ENCODE measurements around the gene TTLL11.

The TTLL11 gene

DNA sequence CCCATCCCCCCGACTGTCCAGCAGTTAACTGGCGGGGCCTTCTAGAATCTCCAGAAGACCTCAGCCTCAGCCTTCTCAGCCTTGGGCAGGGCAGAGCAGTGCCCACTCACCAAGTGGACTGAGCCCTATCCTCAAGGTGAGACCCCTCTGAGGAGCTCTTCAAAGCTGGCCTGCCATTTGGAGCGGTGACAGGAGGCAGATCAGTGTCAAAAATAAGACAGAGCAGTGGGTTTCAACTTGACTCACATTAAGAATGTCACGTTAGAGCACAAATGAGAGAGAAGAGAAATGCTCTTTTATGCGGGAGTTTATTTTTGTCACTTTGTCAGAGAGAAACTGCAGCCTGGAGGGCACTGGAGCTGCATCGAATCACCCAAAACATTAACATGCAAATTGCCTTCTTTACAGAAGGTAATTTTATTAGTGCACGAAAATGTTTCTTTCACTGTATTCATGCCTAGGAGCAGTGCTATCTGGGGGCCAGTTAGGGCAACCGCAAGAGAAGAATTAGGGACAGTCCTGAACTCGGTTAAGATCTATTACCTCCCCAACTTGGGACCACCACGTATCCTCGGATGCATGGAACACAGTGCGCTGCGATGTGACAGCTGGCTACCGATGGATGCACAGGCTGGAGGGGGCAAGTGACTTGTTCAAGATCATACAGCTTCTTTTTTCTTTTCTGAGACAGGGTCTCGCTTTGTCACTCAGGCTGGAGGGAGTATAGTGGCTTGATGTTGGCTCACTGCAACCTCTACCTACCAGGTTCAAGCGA is 253.2 kb downstream of the TTLL11 start:
- H3K4me1 ChIP-seq (ENCODE audit: control insufficient read depth, insufficient read depth, low read length), result no peaks in the 10 kb centered on the region

DNA sequence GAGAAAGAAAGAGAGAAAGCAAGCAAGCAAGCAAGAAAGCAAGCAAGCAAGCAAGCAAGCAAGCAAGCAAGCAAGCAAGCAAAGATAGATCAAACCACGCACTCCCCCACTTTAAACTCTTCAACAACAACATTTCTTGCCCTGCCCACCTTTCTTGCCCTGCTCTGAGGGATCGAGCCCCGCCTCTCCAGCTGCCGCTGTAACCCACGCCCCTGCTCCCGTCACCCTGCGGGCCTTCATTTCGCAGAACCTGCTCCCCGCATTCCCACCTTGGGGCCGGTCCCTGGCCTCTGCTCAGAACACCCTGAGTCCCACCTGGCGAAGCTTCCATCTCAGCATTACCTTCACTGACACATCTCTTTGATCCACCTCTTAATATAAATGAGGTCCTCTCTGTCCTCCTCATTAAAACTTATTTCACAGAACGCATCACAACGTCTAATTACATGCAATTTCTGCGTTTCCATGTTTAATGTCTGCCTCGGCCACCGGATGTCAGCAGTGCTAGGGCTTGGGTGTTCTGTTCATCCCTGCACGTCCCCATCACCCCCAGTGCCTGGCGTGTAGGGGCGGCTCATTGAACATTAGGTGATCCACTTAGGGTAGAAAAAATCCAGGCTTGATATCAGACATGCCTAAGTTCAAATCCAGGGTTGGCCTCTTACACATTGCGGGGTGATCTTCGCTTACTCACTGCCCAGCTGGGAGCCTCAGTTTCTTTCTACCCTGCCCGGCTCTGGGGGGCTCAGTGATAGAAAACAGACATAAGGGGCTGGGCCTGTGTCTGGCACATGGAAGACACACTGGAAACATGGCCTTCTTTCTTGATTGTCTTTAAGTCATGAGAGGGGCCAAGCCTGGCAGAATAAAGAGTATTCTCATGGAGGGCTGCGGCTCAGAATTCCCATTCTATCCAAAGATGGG is 254.1 kb downstream of the TTLL11 start:
- Histone ChIP-seq H3K9me3 (ENCODE audit: control insufficient read depth in 2 of 2, low read length in 2 of 2) (no peaks in the 10 kb centered on the region), H3K4me3 (ENCODE audit: low read length in 2 of 2) (no peak overlapping the region)

More for the DNA sequence above, 253.2 kb downstream of the TTLL11 start:
- no peaks in the 10 kb centered on the region for H3K9me3 ChIP-seq (ENCODE audit: control insufficient read depth in 2 of 2, low read length in 2 of 2)
- H3K9ac ChIP-seq (ENCODE audit: low read length in 2 of 2), result no peak overlapping the region
- no peak overlapping the region for H3K27ac ChIP-seq (ENCODE audit: low read length)
- no peaks in the 10 kb centered on the region for H3K27me3 ChIP-seq (ENCODE audit: control insufficient read depth in 1 of 2, insufficient read depth in 2 of 2, low read length in 2 of 2)
- H3K4me3 ChIP-seq (ENCODE audit: low read length in 2 of 2), result no peak overlapping the region
- peaks cover 0 to 7% of the 10 kb centered on the region in 2 donors for H3K36me3 ChIP-seq (ENCODE audit: control insufficient read depth in 2 of 2, insufficient read depth in 2 of 2, low read length in 2 of 2)

DNA sequence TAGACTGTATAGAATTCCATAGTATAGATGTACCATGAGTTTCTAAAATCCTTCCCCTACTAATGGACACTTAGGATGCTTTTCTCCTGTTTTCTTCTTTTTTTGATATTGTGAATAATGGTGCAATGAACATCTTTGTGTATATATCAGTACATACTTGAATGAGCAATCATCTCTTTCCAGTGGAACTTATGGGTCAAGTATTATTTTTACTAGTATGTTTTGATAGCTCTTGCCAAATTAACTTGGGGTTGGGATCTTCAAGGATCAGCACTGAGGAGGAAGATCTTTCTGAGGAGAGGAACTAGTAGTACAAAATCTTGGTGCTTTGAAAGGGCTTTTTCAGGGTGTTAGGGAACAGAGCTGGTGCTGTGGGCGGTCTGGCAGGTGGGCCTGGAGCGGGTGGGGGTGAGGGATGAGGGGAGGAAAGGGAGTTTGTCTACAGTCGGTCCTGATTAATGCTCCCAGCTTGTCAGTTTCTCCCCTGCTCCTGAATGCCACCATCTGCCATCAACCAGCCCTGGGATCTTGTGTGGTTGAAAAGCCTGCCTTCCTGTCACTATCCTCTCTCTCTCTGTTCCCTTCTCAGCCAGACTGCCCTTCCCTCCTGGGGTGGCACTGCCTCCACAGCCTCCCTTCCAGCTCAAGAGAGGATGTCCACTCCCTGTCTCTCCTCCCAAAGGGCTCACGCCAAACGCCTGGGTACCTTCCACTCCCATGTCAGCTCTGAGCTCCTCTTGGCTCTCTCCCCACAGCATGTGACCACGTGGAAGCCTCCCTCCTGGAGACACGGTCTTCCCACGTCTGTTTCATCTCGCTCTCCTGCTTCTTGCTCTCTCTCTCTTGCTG is 255.8 kb downstream of the TTLL11 start:
- Histone ChIP-seq H3K4me1 (ENCODE audit: control insufficient read depth, insufficient read depth, low read length) (no peaks in the 10 kb centered on the region), H3K4me3 (ENCODE audit: low read length in 2 of 2) (no peak overlapping the region), H3K9me3 (ENCODE audit: control insufficient read depth in 2 of 2, low read length in 2 of 2) (no peaks in the 10 kb centered on the region), H3K27me3 (ENCODE audit: control insufficient read depth in 1 of 2, insufficient read depth in 2 of 2, low read length in 2 of 2) (no peaks in the 10 kb centered on the region), H3K36me3 (ENCODE audit: control insufficient read depth in 2 of 2, insufficient read depth in 2 of 2, low read length in 2 of 2) (peaks cover 0 to 7% of the 10 kb centered on the region in 2 donors), H3K9ac (ENCODE audit: low read length in 2 of 2) (peak overlapping the region in 1 of 2 donors; percentile 13), H3K27ac (ENCODE audit: low read length) (no peak overlapping the region)

More for the DNA sequence above, 254.1 kb downstream of the TTLL11 start:
- H3K9ac ChIP-seq (ENCODE audit: low read length in 2 of 2), result no peak overlapping the region
- no peaks in the 10 kb centered on the region for H3K27me3 ChIP-seq (ENCODE audit: control insufficient read depth in 1 of 2, insufficient read depth in 2 of 2, low read length in 2 of 2)
- H3K27ac ChIP-seq (ENCODE audit: low read length), result no peak overlapping the region
- H3K36me3 ChIP-seq (ENCODE audit: control insufficient read depth in 2 of 2, insufficient read depth in 2 of 2, low read length in 2 of 2), result peaks cover 0 to 7% of the 10 kb centered on the region in 2 donors
- no peaks in the 10 kb centered on the region for H3K4me1 ChIP-seq (ENCODE audit: control insufficient read depth, insufficient read depth, low read length)

DNA sequence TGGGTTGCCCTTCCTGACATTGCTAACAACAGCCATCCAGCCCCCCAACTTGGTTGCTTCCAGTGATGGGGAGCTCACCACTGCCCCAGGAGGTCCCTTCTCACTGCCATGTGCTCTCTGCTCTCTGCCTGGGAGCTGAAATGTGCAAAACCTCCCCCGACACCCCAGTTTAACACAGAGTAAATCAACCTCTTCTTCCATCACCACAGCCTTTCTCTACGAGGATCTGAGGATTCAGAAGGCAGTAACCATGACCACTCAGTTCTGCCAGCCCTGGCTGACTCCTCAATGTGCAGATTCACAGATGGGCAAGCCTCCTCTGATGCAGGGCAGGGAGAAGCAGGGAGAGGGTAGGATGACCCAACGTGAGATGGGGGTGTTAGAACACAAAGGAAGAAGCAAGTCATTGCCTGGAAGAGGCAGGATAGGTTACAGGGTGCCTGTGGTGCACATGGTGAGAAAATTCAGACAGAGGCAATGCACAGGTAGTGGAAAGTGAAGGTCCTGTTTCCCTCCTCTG is 256.7 kb downstream of the TTLL11 start:
- Histone ChIP-seq H3K9ac (ENCODE audit: low read length in 2 of 2) (no peak overlapping the region), H3K9me3 (ENCODE audit: control insufficient read depth in 2 of 2, low read length in 2 of 2) (no peaks in the 10 kb centered on the region), H3K27me3 (ENCODE audit: control insufficient read depth in 1 of 2, insufficient read depth in 2 of 2, low read length in 2 of 2) (no peaks in the 10 kb centered on the region), H3K4me3 (ENCODE audit: low read length in 2 of 2) (no peak overlapping the region), H3K27ac (ENCODE audit: low read length) (no peak overlapping the region), H3K36me3 (ENCODE audit: control insufficient read depth in 2 of 2, insufficient read depth in 2 of 2, low read length in 2 of 2) (peaks cover 0 to 7% of the 10 kb centered on the region in 2 donors), H3K4me1 (ENCODE audit: control insufficient read depth, insufficient read depth, low read length) (no peaks in the 10 kb centered on the region)

DNA sequence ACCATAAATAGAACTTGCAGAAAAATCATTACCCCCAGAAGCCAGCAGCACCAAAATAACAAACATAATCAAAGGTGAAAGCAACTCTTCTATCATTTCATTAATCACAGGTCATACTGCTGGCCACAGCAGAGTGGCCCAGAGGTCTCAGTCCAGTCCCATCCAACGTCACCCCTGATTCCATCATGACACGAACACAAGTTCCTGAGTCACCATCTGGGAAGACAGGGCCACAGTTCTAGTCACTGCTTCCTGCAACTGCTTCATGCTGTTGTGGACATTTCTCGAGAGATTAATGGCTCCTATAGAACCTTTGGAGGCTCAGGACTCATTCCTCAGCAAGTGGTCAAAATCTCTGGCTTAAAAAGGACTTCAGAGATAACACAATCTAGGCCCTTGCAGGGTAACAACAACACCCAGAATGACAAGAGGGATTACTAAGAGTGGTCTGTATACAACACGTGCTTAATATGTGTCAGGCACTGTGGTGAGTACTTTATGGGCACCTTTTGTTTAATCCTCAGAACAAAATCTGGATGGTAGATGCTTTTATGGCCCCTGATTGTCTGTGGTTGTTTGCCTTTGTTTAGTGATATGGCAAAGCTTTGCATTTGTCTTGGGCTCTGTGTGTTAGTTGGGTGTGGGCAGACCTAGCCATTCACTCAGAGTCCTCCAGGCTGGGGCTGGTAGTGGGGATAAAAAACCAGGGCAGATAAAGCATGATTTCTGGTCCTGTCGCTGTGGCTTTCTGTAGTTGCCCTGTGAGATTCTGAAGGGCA is 257.3 kb downstream of the TTLL11 start:
- Histone ChIP-seq H3K9ac (ENCODE audit: low read length in 2 of 2) (no peak overlapping the region), H3K9me3 (ENCODE audit: control insufficient read depth in 2 of 2, low read length in 2 of 2) (no peaks in the 10 kb centered on the region), H3K4me1 (ENCODE audit: control insufficient read depth, insufficient read depth, low read length) (no peaks in the 10 kb centered on the region), H3K27ac (ENCODE audit: low read length) (no peak overlapping the region), H3K27me3 (ENCODE audit: control insufficient read depth in 1 of 2, insufficient read depth in 2 of 2, low read length in 2 of 2) (no peaks in the 10 kb centered on the region), H3K36me3 (ENCODE audit: control insufficient read depth in 2 of 2, insufficient read depth in 2 of 2, low read length in 2 of 2) (peaks cover 0 to 3% of the 10 kb centered on the region in 2 donors), H3K4me3 (ENCODE audit: low read length in 2 of 2) (no peak overlapping the region)

DNA sequence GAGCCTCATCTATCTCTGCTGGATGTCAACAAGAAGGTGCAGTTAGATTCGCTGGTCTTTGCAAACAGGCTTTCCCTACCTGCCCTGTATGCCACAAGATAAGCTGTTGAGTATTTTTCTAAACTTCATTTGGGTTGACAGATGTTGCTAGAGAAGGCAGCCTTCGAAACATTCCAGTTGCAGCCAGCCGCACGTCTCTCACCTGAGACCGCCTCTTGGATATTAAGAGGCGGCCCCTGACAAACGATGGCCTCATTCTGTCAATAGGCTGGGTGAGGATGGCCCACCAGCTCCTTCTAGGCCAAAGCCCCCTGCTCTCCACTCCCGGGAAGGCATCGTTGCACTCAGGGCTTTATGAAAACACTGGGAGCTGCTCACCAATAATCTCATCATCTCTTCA is 260.0 kb downstream of the TTLL11 start:
- Histone ChIP-seq H3K4me3 (ENCODE audit: low read length in 2 of 2) (no peak overlapping the region), H3K27me3 (ENCODE audit: control insufficient read depth in 1 of 2, insufficient read depth in 2 of 2, low read length in 2 of 2) (no peaks in the 10 kb centered on the region)

DNA sequence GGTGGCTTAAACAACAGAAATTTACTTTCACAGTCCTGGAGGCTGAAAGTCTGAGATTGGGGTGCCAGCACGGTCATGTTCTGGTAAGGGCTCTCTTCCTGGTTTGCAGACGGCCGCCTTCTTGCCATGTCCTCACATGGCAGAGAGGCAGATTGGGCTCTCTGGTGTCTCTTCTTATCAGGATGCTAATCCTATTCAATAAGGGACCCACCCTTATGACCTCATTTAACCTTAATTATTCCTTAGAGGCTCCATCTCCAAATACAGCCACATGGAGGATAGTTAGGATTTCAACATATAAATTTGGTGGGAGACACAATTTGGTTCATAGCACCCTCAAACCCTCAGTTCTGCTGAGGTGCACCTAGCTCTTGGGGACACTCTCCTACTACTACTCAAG is 261.2 kb downstream of the TTLL11 start:
- Histone ChIP-seq H3K4me1 (ENCODE audit: control insufficient read depth, insufficient read depth, low read length) (peaks cover 2% of the 10 kb centered on the region), H3K27ac (ENCODE audit: low read length) (no peak overlapping the region), H3K36me3 (ENCODE audit: control insufficient read depth in 2 of 2, insufficient read depth in 2 of 2, low read length in 2 of 2) (peaks cover 0 to 3% of the 10 kb centered on the region in 2 donors), H3K9ac (ENCODE audit: low read length in 2 of 2) (no peak overlapping the region), H3K9me3 (ENCODE audit: control insufficient read depth in 2 of 2, low read length in 2 of 2) (no peaks in the 10 kb centered on the region), H3K4me3 (ENCODE audit: low read length in 2 of 2) (no peak overlapping the region), H3K27me3 (ENCODE audit: control insufficient read depth in 1 of 2, insufficient read depth in 2 of 2, low read length in 2 of 2) (no peaks in the 10 kb centered on the region)

More for the DNA sequence above, 260.0 kb downstream of the TTLL11 start:
- peaks cover 0 to 3% of the 10 kb centered on the region in 2 donors for H3K36me3 ChIP-seq (ENCODE audit: control insufficient read depth in 2 of 2, insufficient read depth in 2 of 2, low read length in 2 of 2)
- no peaks in the 10 kb centered on the region for H3K9me3 ChIP-seq (ENCODE audit: control insufficient read depth in 2 of 2, low read length in 2 of 2)
- peaks cover 2% of the 10 kb centered on the region for H3K4me1 ChIP-seq (ENCODE audit: control insufficient read depth, insufficient read depth, low read length)
- no peak overlapping the region for H3K9ac ChIP-seq (ENCODE audit: low read length in 2 of 2)
- H3K27ac ChIP-seq (ENCODE audit: low read length), result no peak overlapping the region

DNA sequence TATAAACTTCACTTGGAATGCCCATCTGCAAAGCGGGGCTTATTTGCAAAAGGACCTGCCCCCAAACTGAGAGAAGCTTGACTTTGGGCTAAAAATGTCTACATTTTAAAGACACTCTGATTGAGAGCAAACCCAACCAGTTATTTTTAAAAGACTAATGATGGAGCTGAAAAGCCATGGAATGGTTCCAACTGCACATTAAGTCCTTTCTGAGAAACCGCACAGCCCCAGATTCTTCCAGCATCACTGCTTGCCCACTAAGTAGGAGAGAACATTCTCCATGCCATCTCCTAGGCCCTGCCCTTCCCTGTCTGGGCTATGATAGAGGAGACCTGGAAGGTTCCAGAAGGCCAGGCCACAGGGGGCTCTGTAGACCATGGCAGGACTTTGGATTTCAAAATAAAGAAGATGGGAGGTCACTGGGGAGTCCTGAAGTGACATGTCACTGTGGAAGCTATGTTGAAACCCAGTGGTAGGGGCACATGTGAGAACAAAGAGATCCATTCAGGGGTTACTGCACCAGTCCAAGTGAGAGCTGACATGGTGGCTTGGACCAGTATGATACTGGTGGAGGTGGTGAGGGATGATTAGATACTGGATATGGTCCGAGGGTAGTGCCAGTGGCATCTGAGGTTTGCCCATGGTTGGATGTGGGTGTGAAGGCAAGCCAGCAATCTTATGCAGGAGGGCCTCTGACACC is 262.5 kb downstream of the TTLL11 start:
- Histone ChIP-seq H3K27ac (ENCODE audit: low read length) (no peak overlapping the region), H3K4me3 (ENCODE audit: low read length in 2 of 2) (no peak overlapping the region), H3K9me3 (ENCODE audit: control insufficient read depth in 2 of 2, low read length in 2 of 2) (no peaks in the 10 kb centered on the region), H3K27me3 (ENCODE audit: control insufficient read depth in 1 of 2, insufficient read depth in 2 of 2, low read length in 2 of 2) (no peaks in the 10 kb centered on the region), H3K4me1 (ENCODE audit: control insufficient read depth, insufficient read depth, low read length) (peaks cover 2% of the 10 kb centered on the region), H3K9ac (ENCODE audit: low read length in 2 of 2) (no peak overlapping the region), H3K36me3 (ENCODE audit: control insufficient read depth in 2 of 2, insufficient read depth in 2 of 2, low read length in 2 of 2) (no peaks in the 10 kb centered on the region)

DNA sequence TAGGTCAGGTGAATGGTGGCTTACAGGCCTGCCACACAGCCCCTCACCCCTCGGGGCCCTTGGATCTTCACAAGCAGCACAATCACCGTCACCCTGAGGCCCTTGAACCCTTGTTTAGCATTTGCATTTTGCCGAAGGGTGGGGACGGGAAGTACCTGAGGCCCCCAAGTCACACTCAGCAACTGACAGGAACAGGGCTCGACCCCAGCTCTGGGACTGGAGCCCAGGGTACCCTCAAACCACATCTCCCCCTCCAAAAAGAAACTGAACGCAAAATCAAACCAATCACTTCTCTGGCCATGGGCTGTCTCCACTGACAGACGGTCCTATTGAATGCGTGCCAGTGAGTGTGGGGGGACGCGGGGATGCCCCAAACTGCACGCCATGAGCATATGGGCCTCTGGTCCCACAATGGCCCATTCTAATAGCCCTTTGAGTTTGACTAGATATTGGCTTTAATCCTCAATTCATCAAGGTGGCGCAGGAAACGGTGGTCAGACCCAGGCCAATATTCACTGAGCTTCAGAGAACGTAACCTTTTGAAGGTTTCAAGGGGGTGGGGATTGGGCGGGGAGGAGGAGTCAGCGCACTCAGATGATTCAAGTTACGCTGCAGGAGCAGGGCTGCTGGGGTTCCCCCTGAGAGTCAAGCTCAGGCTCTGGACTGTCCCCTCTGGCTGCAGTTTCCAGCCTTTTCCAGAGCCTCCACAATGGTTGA is 265.7 kb downstream of the TTLL11 start:
- H3K4me1 ChIP-seq (ENCODE audit: control insufficient read depth, insufficient read depth, low read length), result peaks cover 2% of the 10 kb centered on the region
- H3K27ac ChIP-seq (ENCODE audit: low read length), result no peak overlapping the region
- H3K9ac ChIP-seq (ENCODE audit: low read length in 2 of 2), result no peak overlapping the region
- no peaks in the 10 kb centered on the region for H3K27me3 ChIP-seq (ENCODE audit: control insufficient read depth in 1 of 2, insufficient read depth in 2 of 2, low read length in 2 of 2)
- H3K4me3 ChIP-seq (ENCODE audit: low read length in 2 of 2), result no peak overlapping the region
- H3K36me3 ChIP-seq (ENCODE audit: control insufficient read depth in 2 of 2, insufficient read depth in 2 of 2, low read length in 2 of 2), result no peaks in the 10 kb centered on the region
- no peaks in the 10 kb centered on the region for H3K9me3 ChIP-seq (ENCODE audit: control insufficient read depth in 2 of 2, low read length in 2 of 2)
